Fibroblast of lung (primary cell): ENCODE data around the gene PPP1R1B. TPM values are rescaled to one million over a fixed set of nuclear protein-coding genes. Genes with fewer than 3 reads are reported as not detected.
A peak's percentile ranks its signal among the peaks of the same experiment; 100 is the strongest.

Experiments used
- DNase-seq, 2 donors: peaks; one replicate each; pipeline versions ENCODE4 v3.0.0 to v3.0.0-alpha.2; 2010; ENCODE audit warnings: low read depth in 2 of 2
- H2AFZ ChIP-seq: 2 replicates; pipeline ENCODE4 v1.5.1; 2012; ENCODE audit warnings: low read length, control low read depth, inconsistent platforms
- H3K27ac ChIP-seq: 2 replicates; pipeline ENCODE4 v1.5.1; 2011; ENCODE audit warnings: low read length, control low read depth; ENCODE audit not compliant: insufficient read depth
- H3K27me3 ChIP-seq: 2 replicates; pipeline ENCODE4 v1.5.1; 2011; ENCODE audit warnings: mild to moderate bottlenecking, low read length; ENCODE audit not compliant: control insufficient read depth, insufficient read depth
- H3K36me3 ChIP-seq: 2 replicates; pipeline ENCODE4 v1.5.1; 2011; ENCODE audit warnings: low read length; ENCODE audit not compliant: control insufficient read depth, insufficient read depth
- H3K4me1 ChIP-seq: 2 replicates; pipeline ENCODE4 v1.5.1; 2011; ENCODE audit warnings: low read length; ENCODE audit not compliant: control insufficient read depth, insufficient read depth; ENCODE audit errors: extremely low read depth
- H3K4me2 ChIP-seq: 2 replicates; pipeline ENCODE4 v1.5.1; 2011; ENCODE audit warnings: low read length, control low read depth; ENCODE audit not compliant: insufficient read depth; ENCODE audit errors: extremely low read depth
- H3K4me3 ChIP-seq, 4 experiments: fragments of 200-600 bp in 1 of 4; sonication (generic) in 1 of 4; replicated peaks in 1 of 4; 2 replicates each; pipeline ENCODE4 v1.5.1; 2011 to 2016; ENCODE audit warnings: low read length in 4 of 4, low read depth in 3 of 4, mild to moderate bottlenecking in 3 of 4, control low read depth in 2 of 4, inconsistent platforms in 1 of 4, mixed read lengths in 1 of 4; ENCODE audit not compliant: insufficient read depth in 1 of 4; ENCODE audit errors: control extremely low read depth in 1 of 4
- H3K79me2 ChIP-seq: 2 replicates; pipeline ENCODE4 v1.5.1; 2012; ENCODE audit warnings: mild to moderate bottlenecking, low read length, inconsistent platforms; ENCODE audit not compliant: control insufficient read depth, insufficient read depth
- H3K9ac ChIP-seq: 2 replicates; pipeline ENCODE4 v1.5.1; 2011; ENCODE audit warnings: mild to moderate bottlenecking, low read length, control low read depth; ENCODE audit not compliant: insufficient read depth
- H3K9me3 ChIP-seq: 2 replicates; pipeline ENCODE4 v1.5.1; 2012; ENCODE audit warnings: low read depth, low read length; ENCODE audit not compliant: control insufficient read depth, insufficient read depth
- H4K20me1 ChIP-seq: 2 replicates; pipeline ENCODE4 v1.5.1; 2011; ENCODE audit warnings: low read length; ENCODE audit not compliant: control insufficient read depth, insufficient read depth; ENCODE audit errors: extremely low read depth
- CTCF ChIP-seq, 2 donors: IDR thresholded peaks in 1 of 2; conservative IDR thresholded peaks in 1 of 2; 1 replicate in 1 of 2; 2 replicates in 1 of 2; pipeline ENCODE4 v1.5.1; 2011 to 2012; ENCODE audit warnings: low read length in 2 of 2, control low read depth in 1 of 2, inconsistent platforms in 1 of 2, low read depth in 1 of 2, mild to moderate bottlenecking in 1 of 2
- EZH2 ChIP-seq: IDR thresholded peaks from 2 replicates; pipeline ENCODE4 v1.5.1; 2012; ENCODE audit warnings: low read length, control low read depth, mild to moderate bottlenecking; ENCODE audit errors: missing control alignments
- polyA plus RNA-seq, 2 donors: library from polyadenylated mRNA; depleted of rRNA in 1 of 2; stranded (reverse) in 1 of 2; unstranded in 1 of 2; fragments of >200 nt; gene quantifications; 2 replicates each; pipeline ENCODE4 v1.2.1, GENCODE V29; 2011 to 2012; ENCODE audit warnings: missing spikeins in 1 of 2
- total RNA-seq: library from RNA; depleted of rRNA; stranded (reverse); fragments of >200 nt; gene quantifications from 2 replicates; pipeline ENCODE4 v1.2.1, GENCODE V29; 2014

The PPP1R1B gene
- total and polyA plus RNA-seq, 2 donors (not counting 1 experiment from before 2014, with no cell fraction given) = under 0.01 to 0.05 TPM

GRCh38 chr17:39650121-39650579, 23.4 kb downstream of the PPP1R1B start:
- no peaks in the 10 kb centered on the region for H3K4me1 ChIP-seq
- H3K27me3 ChIP-seq = no peaks in the 10 kb centered on the region
- DNase-seq = peak in 1 of 2 donors; percentile 37
- H4K20me1 ChIP-seq = no peaks in the 10 kb centered on the region
- no peak overlapping the region for H3K4me2 ChIP-seq
- H3K9me3 ChIP-seq = no peaks in the 10 kb centered on the region
- no peak for TF ChIP-seq EZH2
- no peak for TF ChIP-seq CTCF (conservative IDR thresholded peaks at IDR 0.05 in 1 of 2, IDR thresholded peaks at IDR 0.05 in 1 of 2; ENCODE audit: low read depth in 1 of 2, low read length in 2 of 2)
- H2AFZ ChIP-seq = no peak overlapping the region
- no peaks in the 10 kb centered on the region for H3K79me2 ChIP-seq
- H3K4me3 ChIP-seq = no peak overlapping the region
- H3K9ac ChIP-seq = no peak overlapping the region
- no peak overlapping the region for H3K27ac ChIP-seq
- no peaks in the 10 kb centered on the region for H3K36me3 ChIP-seq

- Histone ChIP-seq H2AFZ (no peak overlapping the region), H3K4me1 (no peaks in the 10 kb centered on the region), H3K27me3 (no peaks in the 10 kb centered on the region), H3K4me3 (no peak overlapping the region), H3K36me3 (no peaks in the 10 kb centered on the region), H3K79me2 (no peaks in the 10 kb centered on the region), H3K9ac (no peak overlapping the region), H3K4me2 (no peak overlapping the region), H3K27ac (no peak overlapping the region), H4K20me1 (no peaks in the 10 kb centered on the region), H3K9me3 (no peaks in the 10 kb centered on the region)
- DNase-seq = no peak
- TF ChIP-seq CTCF (conservative IDR thresholded peaks at IDR 0.05 in 1 of 2, IDR thresholded peaks at IDR 0.05 in 1 of 2; ENCODE audit: low read depth in 1 of 2, low read length in 2 of 2) (no peak), EZH2 (no peak)
Measured at GRCh38 chr17:39651923-39652586, 25.3 kb downstream of the PPP1R1B start.

GRCh38 chr17:39652587-39653315, 26.0 kb downstream of the PPP1R1B start:
- no peak for DNase-seq

More at GRCh38 chr17:39652587-39653315, 26.0 kb downstream of the PPP1R1B start:
- Histone ChIP-seq H4K20me1 (no peaks in the 10 kb centered on the region), H3K4me2 (no peak overlapping the region), H3K27me3 (no peaks in the 10 kb centered on the region), H3K4me1 (no peaks in the 10 kb centered on the region), H3K36me3 (no peaks in the 10 kb centered on the region), H3K79me2 (no peaks in the 10 kb centered on the region), H2AFZ (no peak overlapping the region), H3K27ac (no peak overlapping the region), H3K4me3 (no peak overlapping the region), H3K9me3 (no peaks in the 10 kb centered on the region), H3K9ac (no peak overlapping the region)
- TF ChIP-seq EZH2 (no peak), CTCF (conservative IDR thresholded peaks at IDR 0.05 in 1 of 2, IDR thresholded peaks at IDR 0.05 in 1 of 2; ENCODE audit: low read depth in 1 of 2, low read length in 2 of 2) (no peak)
